Stimulated activated CD8-positive, alpha-beta memory T cell treated with anti-CD3 and anti-CD28 coated beads, Interleukin-12 subunit alpha, Interleukin-12 subunit beta, amount 100 ng/mL, for 4 hours (primary cell): ENCODE results near the gene GSK3B.

Experiments
- DNase-seq: peaks from one replicate; pipeline ENCODE4 v3.0.0-alpha.2; 2020; ENCODE audit warnings: low read depth

Gene GSK3B

DNA sequence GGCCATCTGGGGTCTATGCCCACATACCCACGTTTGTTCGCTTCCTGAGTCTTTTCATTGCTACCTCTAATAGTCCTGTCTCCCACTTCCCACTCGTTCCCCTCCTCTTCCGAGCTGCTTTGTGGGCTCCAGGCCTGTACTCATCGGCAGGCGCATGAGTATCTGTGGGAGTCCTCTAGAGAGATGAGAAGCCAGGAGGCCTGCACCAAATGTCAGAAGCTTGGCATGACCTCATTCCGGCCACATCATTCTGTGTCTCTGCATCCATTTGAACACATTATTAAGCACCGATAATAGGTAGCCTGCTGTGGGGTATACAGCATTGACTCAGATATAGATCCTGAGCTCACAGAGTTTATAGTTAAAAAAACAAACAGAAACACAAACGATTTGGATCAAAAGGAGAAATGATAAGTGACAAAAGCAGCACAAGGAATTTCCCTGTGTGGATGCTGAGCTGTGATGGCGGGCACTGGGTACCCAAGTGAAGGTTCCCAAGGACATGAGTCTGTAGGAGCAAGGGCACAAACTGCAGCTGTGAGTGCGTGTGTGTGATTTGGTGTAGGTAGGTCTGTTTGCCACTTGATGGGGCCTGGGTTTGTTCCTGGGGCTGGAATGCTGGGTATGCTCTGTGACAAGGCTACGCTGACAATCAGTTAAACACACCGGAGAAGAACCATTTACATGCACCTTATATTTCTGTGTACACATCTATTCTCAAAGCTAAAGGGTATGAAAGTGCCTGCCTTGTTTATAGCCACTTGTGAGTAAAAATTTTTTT lies 276.5 kb downstream of the GSK3B start:
- DNase-seq: no peak

DNA sequence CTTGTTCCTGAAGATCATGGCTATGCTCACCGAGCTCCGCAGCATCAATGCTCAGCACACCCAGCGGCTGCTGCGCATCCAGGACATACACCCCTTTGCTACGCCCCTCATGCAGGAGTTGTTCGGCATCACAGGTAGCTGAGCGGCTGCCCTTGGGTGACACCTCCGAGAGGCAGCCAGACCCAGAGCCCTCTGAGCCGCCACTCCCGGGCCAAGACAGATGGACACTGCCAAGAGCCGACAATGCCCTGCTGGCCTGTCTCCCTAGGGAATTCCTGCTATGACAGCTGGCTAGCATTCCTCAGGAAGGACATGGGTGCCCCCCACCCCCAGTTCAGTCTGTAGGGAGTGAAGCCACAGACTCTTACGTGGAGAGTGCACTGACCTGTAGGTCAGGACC lies 277.2 kb downstream of the GSK3B start:
- DNase-seq: no peak

DNA sequence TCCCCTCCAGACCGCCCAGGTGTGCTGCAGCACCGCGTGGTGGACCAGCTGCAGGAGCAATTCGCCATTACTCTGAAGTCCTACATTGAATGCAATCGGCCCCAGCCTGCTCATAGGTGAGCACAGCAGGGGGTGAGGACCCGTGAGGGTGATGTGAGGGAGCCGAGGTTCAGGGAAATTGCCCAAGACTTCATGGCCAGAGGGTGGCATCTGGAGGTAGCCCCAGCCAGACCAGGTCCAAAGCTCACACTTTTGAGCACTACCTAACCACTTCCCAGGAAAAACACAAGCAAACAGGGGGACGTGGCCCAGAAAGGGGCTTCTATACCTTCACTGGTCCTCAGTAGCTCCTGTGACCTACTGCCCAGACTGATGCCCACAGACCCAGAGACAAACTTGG lies 278.5 kb downstream of the GSK3B start:
- no peak for DNase-seq

DNA sequence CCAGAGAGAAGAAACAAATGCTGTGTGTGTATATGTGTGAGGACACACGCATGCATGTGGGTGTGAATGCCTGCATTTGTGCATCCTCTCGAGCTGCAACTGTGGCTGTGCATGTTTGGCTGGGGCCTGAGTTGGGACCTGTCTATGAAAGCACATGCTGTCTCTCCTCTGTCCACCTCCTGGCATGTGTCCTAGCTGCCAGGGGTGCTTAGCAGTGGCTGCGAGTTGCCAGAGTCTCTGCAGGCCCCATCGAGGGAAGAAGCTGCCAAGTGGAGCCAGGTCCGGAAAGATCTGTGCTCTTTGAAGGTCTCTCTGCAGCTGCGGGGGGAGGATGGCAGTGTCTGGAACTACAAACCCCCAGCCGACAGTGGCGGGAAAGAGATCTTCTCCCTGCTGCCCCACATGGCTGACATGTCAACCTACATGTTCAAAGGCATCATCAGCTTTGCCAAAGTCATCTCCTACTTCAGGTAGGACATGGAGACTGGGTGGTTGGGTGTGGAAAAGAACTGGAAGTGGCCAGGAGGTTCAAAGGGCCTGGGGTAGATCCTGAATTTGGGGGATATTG lies 281.7 kb downstream of the GSK3B start:
- DNase-seq: no peak

DNA sequence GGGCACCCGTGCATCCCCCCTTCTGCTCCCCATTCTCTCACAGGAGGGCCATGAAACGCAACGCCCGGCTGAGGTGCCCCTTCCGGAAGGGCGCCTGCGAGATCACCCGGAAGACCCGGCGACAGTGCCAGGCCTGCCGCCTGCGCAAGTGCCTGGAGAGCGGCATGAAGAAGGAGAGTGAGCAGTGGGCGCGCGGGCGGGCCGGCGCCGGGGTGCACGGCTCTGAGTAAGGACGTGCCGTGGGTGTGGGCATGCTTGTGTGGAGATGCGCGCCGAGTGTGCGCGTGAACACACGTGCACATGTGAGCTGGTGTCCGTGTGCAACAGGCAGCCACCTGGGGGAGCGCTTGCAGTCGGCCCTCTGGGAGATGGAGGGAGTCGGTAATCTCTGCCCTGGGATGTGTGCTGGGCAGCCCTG lies 284.2 kb downstream of the GSK3B start:
- DNase-seq: peak; percentile 51

DNA sequence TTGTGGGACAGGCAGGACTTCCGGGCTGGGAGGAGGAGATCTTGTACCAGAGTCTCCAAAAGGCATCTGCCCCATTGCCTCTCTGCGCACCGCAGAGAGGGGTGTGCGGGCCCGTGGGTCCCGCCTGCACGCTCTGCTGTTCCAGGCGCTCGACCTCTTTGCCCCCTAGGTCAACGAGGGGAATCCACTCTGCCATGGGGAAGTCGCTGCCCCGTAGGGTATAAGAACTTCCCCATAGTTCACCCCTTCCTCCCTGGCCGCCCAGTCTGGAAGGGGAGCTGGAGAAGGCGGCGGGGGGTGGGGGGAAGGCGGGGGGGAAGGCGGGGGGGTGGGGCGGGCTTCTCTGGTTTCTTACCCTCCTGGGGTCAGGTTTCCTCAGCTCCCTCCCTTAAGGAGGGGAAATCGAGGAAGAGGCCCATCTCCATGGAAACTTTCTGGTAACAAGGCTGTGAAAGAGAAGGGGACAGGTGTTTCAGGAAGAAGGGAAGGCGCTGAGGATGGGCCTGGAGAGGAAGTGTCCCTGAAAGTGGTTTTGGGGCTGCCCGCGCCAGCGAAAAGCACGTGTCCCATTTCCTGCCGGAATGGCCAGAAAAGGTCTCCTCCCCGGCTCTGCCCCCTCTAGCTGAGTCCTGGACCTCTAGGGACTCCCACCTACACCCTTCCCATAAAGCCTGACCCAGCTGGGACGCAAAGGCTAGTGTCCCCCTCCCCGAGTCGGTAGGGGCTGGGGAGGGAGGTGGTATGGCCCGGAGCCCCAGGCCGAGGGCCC lies 284.8 kb downstream of the GSK3B start:
- DNase-seq: no peak

DNA sequence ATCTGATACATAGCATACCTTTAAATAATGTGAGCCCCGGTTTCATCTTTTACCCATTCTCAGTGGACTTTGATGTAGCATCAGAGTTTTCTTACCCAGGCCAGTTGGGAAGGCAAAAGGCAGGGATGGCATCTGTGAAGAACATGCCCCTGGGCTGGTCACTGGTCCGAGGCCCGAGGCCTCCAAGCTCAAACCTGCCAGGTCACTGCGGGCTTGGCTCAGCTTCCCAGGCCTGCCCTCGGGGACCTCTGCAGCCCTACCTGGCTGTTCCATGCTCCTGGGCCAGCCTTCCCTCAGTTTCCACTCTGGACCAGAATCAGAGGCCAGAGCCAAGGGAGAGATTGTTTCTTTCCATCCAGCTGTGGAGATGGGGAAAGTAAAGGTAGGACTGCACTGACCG lies 285.4 kb downstream of the GSK3B start:
- no peak for DNase-seq

DNA sequence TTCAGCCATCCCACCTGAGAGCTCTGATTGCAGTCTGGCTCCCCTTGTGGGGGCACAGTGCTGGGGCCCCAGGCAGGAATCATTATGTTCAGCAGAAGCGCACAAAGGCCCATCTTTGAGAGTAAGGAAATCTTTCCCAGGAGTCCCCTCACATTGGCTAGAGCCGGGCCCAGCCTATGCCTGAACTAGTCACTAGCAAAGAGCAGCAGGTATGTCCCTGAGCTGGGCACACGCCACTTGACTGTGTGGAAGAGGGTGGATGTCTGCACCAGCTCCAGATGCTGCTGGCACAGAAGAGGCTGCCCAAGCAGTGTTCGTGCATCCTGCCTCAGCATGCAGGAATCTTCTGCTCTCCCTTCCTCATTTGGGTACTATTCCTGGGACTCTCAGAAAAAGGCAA lies 286.0 kb downstream of the GSK3B start:
- no peak for DNase-seq

DNA sequence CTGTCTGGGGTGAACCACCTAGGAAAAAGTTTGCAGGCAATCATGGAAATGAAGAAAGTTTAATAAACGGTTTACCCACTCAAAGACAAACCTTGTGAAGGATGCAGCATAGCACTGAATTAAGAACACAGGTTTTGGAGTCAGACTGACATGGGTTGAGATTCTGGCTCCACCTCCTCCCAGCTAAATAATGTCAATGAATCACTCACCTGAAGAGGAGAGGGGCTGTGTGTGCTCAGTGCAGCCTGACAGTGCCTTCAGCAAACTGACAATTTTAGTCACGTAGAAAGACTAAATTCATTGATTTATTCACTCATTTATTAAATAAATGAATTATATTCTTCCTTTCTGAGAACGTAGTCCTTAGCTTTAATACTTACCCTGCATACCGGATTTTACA lies 293.4 kb downstream of the GSK3B start:
- no peak for DNase-seq

DNA sequence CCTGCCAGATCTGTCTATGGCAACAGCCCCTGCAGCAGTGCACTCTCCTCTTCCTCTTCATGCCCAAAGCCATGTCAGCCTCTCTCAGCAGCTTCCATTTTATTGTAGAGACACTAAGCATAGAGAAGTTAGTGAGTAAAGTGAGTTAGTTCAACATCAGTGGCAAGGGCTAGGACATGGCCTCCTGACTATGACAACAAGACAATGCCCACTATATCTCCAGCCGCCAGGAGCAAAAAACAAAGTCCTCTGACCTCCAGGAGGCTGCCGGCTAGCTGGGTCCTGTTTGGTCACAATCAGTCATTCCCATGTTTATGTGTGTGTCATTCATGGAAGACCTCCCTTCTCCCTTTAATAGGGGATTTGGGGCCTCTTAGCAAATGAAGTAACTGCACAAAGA lies 297.5 kb downstream of the GSK3B start:
- DNase-seq: no peak

DNA sequence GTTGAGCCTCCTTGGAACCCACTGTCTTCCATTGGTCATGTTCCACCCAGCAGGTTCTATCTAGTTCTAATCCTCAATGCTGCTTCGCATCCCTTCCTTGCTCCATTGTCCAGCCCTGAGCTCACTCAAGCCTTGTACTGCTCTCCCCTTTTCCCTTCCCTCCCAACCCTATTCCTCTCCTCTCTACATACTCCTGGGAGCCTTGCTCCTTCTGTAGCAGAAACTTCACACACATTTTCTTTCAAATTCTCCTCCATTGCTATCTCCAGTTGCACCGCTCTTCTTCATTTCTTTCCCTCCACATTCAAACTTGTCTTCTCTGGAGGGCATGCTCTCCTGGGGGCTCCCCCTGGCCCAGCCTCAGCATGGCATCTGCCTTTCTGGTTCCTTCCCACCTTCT lies 297.9 kb downstream of the GSK3B start:
- DNase-seq: no peak

DNA sequence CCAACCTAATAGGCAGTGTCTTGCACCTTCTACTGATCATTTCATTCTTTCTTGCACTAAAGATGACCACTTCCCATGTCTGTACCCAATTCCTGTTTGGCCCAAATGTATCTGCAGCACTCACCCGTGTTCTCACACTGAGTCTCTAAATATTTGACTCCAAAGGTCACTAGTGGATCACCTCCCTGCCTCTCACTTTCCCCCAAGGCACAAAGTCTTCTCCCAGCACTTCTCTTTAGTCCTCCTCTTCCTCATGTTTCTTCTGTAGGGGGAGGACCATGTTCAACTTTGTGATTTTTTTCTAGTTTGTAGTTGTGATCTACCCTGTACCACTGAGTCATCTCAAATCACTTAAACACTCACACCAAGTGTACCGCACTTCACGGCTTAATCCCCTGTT lies 298.4 kb downstream of the GSK3B start:
- DNase-seq: no peak

DNA sequence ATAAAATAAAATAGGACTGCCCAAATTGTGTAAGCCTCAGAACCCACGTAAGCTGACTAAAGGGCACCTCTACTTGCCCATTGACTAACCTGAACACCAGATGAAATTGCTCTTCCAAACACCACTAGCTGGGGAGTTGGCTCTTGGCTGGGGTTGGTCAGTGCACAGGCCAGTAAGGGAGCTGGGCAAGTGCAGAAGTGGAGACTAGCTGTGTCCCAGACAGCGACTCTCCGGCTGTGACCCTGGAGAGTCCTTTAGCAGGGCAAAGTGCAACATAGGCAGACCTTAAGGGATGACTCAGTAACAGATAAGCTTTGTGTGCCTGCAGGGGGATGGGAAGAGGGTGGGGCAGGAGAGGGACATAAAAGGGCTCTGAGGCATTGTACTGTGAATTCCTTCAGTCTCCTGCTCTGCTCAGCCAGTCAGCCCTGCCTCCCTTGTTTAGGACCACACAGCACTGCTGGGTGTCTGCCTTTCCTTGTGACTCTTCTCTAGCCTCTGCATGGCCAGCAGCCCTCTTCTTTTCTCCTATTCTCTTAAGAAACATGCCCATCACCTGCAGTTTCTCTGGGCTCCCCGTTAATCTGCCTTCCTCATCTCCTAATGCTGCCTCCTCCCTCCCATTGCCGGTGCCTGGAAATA lies 299.2 kb downstream of the GSK3B start:
- DNase-seq: no peak

DNA sequence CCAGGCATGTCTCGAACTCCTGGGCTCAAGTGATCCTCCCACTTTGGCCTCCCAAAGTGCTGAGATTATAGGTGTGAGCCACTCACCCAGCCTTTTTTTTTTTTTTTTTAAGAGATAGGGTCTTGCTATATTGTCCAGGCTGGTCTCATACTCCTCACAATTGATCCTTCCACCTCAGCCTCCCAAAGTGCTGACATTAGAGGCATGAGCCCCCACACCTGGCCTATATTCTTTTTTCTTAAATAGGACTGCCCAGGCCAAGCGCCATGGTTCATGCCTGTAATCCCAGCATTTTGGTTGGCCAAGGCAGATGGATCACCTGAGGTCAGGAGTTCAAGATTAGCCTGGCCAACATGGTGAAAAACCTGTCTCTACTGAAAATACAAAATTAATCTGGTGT lies 299.8 kb downstream of the GSK3B start:
- DNase-seq: no peak

DNA sequence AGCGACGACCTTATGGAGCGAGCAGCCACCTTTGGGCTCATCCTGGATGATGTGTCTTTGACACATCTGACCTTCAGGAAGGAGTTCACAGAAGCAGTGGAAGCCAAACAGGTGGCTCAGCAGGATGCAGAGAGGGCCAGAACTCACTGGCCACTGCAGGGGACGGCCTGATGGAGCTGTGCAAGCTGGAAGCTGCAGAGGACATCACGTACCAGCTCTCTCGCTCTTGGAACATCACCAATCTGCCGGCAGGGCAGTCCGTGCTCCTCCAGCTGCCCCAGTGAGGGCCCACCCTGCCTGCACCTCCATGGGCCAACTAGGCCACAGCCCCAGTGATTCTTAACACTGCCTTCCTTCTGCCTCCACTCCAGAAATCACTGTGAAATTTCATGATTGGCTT lies 302.0 kb downstream of the GSK3B start:
- DNase-seq: no peak

DNA sequence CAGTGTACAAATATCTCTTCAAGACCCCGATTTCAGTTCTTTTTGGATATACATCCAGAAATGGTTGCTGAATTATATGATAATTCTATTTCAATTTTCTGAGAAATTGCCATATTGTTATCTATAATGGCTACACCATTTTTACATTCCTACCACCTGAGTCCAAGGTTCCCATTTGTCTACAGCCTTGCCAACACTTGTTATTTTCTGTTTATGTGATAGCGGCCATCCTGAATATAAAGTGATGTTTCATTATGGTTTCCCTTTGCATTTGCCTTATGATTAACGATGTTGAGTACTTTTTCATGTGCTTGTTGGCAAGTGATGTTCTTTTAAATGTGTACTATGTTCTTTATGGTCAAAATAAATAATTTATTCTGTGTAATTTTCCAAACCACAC lies 303.9 kb downstream of the GSK3B start:
- no peak for DNase-seq

DNA sequence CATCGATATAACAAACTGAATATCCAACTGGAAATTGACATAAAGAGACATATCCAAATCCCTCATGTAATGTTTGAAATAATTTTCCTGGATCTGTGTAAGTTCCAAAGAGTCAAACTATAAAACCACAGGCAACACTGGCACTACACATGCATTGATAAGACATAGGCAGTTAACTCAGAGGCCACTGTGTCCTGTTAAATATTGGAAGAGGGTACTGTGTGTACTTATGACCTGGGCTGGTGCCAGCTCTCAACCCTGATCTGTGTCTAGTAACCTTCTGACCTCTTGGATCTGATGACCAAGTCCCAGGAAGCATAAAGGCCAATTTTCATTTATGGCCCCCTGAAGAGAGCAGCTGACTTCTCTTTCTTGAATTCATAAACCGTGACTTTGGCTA lies 307.8 kb downstream of the GSK3B start:
- no peak for DNase-seq

DNA sequence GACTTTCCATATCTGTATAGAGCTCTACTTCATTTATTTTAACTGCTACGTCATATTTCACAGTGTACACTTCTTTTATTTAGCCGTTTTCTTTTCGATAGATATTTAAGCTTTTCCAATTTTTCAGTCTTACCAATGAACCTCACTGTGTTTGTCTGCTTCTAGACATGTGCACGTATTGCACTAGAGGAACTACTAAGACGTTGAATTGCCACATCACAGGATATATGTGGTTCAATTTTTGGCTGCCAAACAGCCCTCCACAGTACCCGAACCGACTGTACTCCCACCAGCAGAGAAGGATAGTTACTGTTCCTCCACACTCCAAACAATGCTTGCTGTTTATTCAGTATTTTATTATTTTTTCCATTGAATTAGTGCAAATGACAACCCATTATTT lies 310.4 kb downstream of the GSK3B start:
- DNase-seq: no peak

DNA sequence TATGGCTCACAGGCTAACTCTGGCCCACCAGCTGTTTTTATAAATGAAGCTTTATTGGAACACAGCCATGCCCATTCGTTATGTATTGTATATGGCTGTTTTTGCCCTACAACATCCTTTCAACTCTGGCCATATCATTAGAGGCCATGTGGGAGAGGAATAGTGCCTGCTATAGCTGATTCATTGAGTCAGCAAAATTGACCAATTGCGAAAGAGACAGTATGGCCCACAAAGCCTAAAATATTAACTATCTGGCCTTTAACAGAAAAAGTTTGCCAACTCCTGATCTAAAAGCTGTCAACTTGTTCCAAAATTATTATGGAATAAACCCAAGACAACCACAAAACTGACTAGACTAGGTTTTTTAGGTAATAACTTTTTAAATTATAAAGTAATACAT lies 311.0 kb downstream of the GSK3B start:
- DNase-seq: no peak

DNA sequence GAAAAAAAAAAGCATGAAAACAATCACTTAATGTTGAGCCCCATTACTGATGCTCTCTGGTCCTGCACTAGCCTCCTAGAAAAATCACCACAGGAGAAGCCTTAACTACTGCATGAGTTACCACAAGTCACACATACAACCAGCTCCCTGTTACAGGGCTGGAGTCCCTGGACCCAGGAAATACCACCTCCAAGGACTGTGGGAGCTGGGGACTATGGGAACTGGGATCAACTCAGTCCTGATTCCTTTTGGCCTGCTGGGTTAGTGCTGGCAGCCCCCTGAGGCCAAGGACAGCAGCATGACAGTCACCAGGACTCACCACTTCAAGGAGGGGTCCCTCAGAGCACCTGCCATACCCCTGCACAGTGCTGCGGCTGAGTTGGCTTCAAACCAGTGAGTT lies 311.8 kb downstream of the GSK3B start:
- DNase-seq: no peak

DNA sequence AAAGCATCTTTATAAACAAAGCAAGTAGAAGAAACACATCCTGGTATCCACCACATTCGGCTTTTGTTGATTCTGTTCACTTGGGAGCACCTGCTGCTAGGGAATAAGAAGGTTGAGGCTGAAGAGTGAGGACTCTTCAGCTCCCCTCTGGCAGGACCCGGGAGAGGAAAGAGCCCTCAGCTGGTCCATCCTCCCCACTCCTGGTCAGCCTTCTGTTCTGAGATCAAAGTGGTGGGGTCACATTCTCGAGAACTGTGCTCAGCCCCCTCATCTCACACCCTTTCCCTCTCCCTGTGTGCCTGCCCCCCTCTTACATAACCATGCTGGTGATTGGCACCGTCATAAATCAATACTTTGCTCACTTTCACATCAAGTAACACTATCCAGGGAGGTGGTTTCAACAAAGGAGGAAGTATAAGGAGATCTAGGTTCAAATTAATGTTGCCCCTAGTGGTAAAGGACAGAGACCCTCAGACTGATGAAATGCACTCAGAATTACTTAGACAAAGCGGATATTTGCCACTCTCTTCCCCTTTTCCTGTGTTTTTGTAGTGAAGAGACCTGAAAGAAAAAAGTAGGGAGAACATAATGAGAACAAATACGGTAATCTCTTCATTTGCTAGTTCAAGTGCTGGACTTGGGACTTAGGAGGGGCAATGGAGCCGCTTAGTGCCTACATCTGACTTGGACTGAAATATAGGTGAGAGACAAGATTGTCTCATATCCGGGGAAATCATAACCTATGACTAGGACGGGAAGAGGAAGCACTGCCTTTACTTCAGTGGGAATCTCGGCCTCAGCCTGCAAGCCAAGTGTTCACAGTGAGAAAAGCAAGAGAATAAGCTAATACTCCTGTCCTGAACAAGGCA lies 312.7 kb downstream of the GSK3B start, which contains the start of gene NR1I2:
NR1I2 (plus strand) TSS at position 772 of the 869 bp plus-strand sequence.
- no peak for DNase-seq
